ENCODE measurements around the gene B3GNT5. TPM values are rescaled to one million over a fixed set of nuclear protein-coding genes. Genes with fewer than 3 reads are reported as not detected.

The B3GNT5 gene
- total and polyA plus RNA-seq, 2 experiments from 2014 or later: 4.9 to 6.4 TPM

DNA sequence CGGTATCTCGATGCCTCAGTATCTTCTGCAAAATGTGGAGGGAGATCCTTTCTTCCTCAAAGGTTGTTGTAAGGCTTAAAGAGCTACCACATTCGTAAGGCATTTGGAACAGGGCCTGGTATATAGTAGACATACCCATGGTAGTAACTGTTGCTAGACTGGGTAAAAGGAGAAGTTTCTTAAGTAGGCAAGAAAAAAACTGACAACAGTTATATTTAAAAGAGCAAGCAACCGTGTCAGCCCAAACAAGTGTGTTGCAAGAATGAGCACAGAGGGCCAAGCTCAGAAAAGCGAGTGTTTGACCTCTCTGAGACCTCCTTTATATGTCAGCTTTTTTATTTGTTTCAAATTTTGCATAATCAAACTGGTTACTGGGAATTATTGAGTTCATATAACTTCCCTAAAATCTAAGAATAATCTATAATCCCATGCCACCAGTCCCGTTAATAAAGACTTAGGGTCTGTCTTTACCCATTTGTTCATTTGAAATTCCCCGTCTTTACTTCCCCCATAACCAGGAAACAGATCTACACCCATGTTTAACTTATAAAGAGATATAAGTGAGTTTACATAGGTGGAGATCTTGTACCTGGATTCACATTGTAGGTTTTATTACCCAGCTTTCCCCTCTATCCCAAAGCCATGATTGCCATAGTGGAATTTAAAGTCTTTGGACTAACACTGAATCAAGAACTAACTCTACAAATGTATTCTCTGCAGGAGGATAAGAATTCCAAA lies 7.3 kb downstream of the B3GNT5 start (continued):
- TF ChIP-seq, protein P1, sequence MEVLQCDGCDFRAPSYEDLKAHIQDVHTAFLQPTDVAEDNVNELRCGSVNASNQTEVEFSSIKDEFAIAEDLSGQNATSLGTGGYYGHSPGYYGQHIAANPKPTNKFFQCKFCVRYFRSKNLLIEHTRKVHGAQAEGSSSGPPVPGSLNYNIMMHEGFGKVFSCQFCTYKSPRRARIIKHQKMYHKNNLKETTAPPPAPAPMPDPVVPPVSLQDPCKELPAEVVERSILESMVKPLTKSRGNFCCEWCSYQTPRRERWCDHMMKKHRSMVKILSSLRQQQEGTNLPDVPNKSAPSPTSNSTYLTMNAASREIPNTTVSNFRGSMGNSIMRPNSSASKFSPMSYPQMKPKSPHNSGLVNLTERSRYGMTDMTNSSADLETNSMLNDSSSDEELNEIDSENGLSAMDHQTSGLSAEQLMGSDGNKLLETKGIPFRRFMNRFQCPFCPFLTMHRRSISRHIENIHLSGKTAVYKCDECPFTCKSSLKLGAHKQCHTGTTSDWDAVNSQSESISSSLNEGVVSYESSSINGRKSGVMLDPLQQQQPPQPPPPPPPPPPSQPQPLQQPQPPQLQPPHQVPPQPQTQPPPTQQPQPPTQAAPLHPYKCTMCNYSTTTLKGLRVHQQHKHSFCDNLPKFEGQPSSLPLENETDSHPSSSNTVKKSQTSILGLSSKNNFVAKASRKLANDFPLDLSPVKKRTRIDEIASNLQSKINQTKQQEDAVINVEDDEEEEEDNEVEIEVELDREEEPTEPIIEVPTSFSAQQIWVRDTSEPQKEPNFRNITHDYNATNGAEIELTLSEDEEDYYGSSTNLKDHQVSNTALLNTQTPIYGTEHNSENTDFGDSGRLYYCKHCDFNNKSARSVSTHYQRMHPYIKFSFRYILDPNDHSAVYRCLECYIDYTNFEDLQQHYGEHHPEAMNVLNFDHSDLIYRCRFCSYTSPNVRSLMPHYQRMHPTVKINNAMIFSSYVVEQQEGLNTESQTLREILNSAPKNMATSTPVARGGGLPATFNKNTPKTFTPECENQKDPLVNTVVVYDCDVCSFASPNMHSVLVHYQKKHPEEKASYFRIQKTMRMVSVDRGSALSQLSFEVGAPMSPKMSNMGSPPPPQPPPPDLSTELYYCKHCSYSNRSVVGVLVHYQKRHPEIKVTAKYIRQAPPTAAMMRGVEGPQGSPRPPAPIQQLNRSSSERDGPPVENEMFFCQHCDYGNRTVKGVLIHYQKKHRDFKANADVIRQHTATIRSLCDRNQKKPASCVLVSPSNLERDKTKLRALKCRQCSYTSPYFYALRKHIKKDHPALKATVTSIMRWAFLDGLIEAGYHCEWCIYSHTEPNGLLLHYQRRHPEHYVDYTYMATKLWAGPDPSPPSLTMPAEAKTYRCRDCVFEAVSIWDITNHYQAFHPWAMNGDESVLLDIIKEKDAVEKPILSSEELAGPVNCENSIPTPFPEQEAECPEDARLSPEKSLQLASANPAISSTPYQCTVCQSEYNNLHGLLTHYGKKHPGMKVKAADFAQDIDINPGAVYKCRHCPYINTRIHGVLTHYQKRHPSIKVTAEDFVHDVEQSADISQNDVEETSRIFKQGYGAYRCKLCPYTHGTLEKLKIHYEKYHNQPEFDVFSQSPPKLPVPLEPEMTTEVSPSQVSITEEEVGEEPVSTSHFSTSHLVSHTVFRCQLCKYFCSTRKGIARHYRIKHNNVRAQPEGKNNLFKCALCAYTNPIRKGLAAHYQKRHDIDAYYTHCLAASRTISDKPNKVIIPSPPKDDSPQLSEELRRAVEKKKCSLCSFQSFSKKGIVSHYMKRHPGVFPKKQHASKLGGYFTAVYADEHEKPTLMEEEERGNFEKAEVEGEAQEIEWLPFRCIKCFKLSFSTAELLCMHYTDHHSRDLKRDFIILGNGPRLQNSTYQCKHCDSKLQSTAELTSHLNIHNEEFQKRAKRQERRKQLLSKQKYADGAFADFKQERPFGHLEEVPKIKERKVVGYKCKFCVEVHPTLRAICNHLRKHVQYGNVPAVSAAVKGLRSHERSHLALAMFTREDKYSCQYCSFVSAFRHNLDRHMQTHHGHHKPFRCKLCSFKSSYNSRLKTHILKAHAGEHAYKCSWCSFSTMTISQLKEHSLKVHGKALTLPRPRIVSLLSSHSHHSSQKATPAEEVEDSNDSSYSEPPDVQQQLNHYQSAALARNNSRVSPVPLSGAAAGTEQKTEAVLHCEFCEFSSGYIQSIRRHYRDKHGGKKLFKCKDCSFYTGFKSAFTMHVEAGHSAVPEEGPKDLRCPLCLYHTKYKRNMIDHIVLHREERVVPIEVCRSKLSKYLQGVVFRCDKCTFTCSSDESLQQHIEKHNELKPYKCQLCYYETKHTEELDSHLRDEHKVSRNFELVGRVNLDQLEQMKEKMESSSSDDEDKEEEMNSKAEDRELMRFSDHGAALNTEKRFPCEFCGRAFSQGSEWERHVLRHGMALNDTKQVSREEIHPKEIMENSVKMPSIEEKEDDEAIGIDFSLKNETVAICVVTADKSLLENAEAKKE (CRISPR knock-in tag; IDR thresholded peaks at IDR 0.05): no peak
- TF ChIP-seq NANOG (IDR thresholded peaks at IDR 0.05; ENCODE audit: borderline replicate concordance): no peak
- TF ChIP-seq, protein P2, sequence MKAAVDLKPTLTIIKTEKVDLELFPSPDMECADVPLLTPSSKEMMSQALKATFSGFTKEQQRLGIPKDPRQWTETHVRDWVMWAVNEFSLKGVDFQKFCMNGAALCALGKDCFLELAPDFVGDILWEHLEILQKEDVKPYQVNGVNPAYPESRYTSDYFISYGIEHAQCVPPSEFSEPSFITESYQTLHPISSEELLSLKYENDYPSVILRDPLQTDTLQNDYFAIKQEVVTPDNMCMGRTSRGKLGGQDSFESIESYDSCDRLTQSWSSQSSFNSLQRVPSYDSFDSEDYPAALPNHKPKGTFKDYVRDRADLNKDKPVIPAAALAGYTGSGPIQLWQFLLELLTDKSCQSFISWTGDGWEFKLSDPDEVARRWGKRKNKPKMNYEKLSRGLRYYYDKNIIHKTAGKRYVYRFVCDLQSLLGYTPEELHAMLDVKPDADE (IDR thresholded peaks at IDR 0.05): no peak
- no peak for TF ChIP-seq POLR2AphosphoS5 (IDR thresholded peaks at IDR 0.05; ENCODE audit: low read depth)
- no peak for TF ChIP-seq STAT1 (IDR thresholded peaks at IDR 0.05; ENCODE audit: unreplicated experiment)
- TF ChIP-seq ZNF114 (CRISPR knock-in tag; IDR thresholded peaks at IDR 0.05): no peak
- no peak for TF ChIP-seq JUNB (IDR thresholded peaks at IDR 0.05; ENCODE audit: unreplicated experiment)

DNA sequence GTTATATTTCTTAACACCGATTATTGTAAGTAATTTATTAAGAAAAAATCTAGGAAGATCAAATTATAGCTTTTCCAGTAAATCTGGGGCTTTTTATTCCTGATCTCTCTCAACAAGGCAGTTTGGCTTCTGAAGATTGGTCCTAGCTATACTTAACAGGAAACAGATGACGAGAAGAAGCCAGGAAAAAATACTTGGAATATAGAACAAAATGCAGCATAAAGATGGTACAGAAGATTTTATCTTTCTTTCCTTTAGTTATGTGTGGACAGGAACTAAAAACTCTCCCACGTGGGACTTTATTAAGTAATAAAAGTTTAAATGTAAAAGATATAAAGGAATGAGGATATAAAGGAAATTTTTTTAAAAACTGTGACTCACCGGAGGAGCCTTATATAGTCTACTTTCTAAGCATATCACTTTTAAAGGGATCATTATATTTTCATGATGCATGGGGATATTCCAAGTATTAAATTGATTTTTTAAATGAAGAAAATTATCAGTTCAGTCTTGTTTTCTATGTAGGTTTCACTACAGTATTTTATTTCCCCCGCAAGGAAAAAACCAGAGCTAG lies 8.2 kb downstream of the B3GNT5 start:
- Mint-ChIP-seq H3K4me3 (no peak overlapping the region), H3K4me1 (peaks cover 12% of the 10 kb centered on the region), H3K9me3 (no peaks in the 10 kb centered on the region), H3K36me3 (ENCODE audit: low read depth) (0 out of 3 replicates have a peak, but pooled peaks cover under 1% of the 10 kb centered on the region), H3K27ac (no peak overlapping the region), H3K27me3 (ENCODE audit: insufficient read depth, low read depth, poor library complexity) (peaks cover 2% of the 10 kb centered on the region)
- Histone ChIP-seq H3F3A (replicated peaks; ENCODE audit: low read depth) (no peaks in the 10 kb centered on the region), H3K27ac (ENCODE audit: low read depth) (no peak overlapping the region), H3K36me3 (ENCODE audit: insufficient read depth) (no peaks in the 10 kb centered on the region), H3K4me2 (no peak overlapping the region), H3K27me3 (ENCODE audit: insufficient read depth) (no peaks in the 10 kb centered on the region), H3K79me2 (replicated peaks; ENCODE audit: insufficient read depth) (peaks cover 23% of the 10 kb centered on the region), H3K9me2 (ENCODE audit: insufficient read depth) (no peaks in the 10 kb centered on the region), H2AFZ (no peak overlapping the region), H4K20me1 (replicated peaks; ENCODE audit: insufficient read depth) (no peaks in the 10 kb centered on the region), H3K4me3 (no peak overlapping the region), H3K4me1 (ENCODE audit: insufficient read depth) (peaks cover 37% of the 10 kb centered on the region)
- no peak for ATAC-seq
- DNase-seq (ENCODE audit: low spot score): no peak
- TF ChIP-seq, protein P3, sequence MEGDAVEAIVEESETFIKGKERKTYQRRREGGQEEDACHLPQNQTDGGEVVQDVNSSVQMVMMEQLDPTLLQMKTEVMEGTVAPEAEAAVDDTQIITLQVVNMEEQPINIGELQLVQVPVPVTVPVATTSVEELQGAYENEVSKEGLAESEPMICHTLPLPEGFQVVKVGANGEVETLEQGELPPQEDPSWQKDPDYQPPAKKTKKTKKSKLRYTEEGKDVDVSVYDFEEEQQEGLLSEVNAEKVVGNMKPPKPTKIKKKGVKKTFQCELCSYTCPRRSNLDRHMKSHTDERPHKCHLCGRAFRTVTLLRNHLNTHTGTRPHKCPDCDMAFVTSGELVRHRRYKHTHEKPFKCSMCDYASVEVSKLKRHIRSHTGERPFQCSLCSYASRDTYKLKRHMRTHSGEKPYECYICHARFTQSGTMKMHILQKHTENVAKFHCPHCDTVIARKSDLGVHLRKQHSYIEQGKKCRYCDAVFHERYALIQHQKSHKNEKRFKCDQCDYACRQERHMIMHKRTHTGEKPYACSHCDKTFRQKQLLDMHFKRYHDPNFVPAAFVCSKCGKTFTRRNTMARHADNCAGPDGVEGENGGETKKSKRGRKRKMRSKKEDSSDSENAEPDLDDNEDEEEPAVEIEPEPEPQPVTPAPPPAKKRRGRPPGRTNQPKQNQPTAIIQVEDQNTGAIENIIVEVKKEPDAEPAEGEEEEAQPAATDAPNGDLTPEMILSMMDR (conservative IDR thresholded peaks at IDR 0.05; ENCODE audit: low read depth in 2 of 2): no peak
- TF ChIP-seq, protein P4, sequence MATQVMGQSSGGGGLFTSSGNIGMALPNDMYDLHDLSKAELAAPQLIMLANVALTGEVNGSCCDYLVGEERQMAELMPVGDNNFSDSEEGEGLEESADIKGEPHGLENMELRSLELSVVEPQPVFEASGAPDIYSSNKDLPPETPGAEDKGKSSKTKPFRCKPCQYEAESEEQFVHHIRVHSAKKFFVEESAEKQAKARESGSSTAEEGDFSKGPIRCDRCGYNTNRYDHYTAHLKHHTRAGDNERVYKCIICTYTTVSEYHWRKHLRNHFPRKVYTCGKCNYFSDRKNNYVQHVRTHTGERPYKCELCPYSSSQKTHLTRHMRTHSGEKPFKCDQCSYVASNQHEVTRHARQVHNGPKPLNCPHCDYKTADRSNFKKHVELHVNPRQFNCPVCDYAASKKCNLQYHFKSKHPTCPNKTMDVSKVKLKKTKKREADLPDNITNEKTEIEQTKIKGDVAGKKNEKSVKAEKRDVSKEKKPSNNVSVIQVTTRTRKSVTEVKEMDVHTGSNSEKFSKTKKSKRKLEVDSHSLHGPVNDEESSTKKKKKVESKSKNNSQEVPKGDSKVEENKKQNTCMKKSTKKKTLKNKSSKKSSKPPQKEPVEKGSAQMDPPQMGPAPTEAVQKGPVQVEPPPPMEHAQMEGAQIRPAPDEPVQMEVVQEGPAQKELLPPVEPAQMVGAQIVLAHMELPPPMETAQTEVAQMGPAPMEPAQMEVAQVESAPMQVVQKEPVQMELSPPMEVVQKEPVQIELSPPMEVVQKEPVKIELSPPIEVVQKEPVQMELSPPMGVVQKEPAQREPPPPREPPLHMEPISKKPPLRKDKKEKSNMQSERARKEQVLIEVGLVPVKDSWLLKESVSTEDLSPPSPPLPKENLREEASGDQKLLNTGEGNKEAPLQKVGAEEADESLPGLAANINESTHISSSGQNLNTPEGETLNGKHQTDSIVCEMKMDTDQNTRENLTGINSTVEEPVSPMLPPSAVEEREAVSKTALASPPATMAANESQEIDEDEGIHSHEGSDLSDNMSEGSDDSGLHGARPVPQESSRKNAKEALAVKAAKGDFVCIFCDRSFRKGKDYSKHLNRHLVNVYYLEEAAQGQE (IDR thresholded peaks at IDR 0.05; ENCODE audit: unreplicated experiment): no peak
- TF ChIP-seq ZNF331 (CRISPR knock-in tag; IDR thresholded peaks at IDR 0.05; ENCODE audit: low read depth) (no peak), CREB1 (CRISPR knock-in tag; IDR thresholded peaks at IDR 0.05; ENCODE audit: low read depth) (no peak), ZNF114 (CRISPR knock-in tag; IDR thresholded peaks at IDR 0.05) (no peak), STAT1 (IDR thresholded peaks at IDR 0.05; ENCODE audit: unreplicated experiment) (no peak)
